Fibroblast of skin of back (primary cell): ENCODE data around the gene TCEA2.
"Not testable (repeated sequence)": the region's sequence is repeated elsewhere in the genome, so short reads cannot be mapped to it uniquely, and the experiment has no call there.

Experiments
- DNase-seq: peaks from one replicate; pipeline ENCODE4 v3.0.0-alpha.2; 2013

TCEA2 gene

DNA sequence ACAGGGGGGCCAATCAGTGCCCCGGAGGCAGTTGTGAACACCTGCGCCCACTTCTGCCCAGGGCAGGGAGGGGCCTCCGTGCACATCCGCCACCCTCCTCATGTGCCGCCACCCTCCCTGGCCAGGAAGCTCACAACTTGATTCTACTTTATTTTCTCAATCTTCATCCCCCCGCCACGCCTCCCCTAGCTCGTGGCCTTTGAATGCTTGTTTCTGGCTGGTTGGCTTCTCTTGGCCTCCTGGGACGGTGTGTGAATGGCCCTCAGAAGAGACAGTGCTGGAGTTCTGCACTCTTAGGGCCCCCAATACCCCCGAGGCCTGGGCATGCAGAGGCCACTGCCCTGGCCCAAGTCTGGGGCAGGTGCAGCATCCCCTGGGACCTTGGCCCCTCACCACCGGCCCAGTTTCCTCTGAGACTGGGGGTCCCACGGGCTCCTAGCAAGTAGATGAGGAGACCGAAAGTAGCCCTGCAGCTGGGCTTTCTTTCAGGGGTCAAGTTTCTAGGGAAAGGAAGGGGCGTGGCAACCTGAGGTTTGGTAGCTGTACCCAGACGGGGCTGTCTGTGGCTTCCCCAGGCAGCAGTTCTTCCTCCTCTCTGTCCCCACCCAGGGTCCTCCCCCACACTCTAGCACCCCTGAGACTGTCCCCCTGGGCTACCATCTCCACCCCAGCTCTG lies 15.0 kb downstream of the TCEA2 start:
- DNase-seq = no peak

DNA sequence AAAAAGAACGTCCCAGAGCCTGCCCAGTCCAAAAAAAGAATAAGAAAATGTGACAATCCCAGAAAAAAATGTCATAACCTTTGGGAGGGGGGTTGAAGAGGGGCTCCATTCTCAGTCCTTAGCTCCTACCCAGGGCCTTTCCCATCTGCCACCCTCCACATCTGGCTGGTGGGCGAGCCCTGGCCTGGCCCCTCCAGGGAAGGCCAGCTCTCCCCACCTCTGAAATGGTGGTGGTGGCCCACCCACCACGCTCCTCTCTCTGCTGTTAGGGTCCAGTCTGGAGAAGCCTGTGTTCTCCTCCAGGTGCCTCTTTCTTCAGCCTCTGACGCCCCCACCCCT lies 15.9 kb downstream of the TCEA2 start:
- DNase-seq = no peak

DNA sequence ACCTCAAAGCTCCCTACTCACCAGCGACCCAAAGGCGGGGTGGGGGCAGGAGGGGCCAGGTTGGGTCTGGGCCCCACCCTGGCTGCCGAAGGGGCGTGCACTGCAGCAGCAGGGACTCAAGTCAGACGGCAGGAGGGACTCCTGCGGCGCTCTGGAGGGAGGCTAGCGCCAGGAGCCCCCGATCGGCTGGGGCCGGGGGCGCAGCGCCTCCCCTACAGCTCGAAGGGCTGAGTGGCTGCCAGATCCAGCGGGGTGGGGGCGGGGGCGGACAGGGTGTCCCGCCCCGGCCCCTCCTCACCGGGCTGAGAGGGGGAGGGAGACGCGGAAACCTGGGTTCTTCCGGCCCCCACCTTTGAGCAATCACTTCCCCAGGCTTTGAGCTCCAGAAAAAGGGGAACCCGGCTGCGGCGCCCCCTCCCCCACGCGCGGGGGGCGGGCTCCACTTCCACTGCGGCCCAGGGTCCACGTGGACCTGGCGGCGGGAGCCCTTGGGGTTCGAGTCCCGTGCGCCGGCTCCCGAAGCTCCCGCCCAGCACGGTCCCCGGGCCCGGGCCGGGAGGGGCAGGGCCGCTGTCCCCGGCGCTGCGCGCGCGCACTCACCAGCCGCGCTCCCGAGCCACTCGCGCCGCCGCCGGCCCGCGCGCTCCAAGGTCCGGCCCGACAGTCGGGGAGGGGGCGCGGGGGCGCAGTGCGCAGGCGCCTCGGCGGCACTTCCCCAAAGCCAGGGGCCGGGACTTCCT lies 16.4 kb downstream of the TCEA2 start, which contains the start of gene RGS19:
Gene RGS19, minus strand, starts transcription at position 246 of the 740 bp plus-strand sequence. CDS start 2,632 bp downstream, outside the sequence.
- peak; percentile 76 for DNase-seq

DNA sequence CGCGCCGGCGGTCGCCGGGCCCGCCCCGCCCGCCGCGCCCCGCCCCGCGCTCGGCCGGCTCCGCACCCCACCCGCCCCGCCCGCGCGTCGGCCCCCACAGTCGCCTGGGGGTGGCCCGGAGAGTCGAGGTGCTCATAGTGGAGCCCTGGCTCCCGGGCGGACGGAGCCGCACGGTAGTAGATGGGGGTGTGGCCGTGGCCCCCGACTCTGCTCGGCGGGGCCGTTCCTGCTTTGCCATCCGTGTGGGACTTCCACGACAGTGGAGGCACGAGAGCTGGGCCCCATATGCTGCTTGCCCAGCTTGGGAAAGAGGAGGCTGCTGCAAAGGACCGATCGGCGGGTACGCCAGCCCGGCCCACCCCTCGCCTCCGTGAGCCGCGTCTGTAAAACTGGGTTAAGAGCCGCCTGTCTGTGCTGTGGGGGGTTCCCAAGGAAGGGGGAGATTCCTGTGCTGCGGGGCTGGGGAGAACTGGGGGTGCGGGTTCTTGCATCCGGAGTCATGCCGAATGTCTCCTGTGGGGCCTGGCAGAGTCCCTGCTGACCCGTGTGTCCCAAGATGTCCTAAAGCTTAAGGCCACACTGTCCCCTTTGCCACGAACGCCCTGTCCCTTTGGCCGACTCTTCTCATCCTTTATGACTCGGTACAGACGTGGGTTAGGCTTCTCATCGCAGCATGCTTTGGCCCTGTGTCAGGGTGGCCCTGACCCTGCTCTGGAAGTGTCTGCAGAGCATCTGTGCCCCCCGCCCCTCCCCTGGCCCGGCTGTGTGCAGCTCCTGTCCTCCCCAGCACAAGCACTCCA lies 17.2 kb downstream of the TCEA2 start, which contains the start of gene OPRL1:
Gene OPRL1, plus strand, starts transcription at position 70 of the 800 bp plus-strand sequence. CDS start 12,639 bp downstream, outside the sequence.
- no peak for DNase-seq

- no peak for DNase-seq
Observed at GRCh38 chr20:64080813-64081623, 18.0 kb downstream of the TCEA2 start.

DNA sequence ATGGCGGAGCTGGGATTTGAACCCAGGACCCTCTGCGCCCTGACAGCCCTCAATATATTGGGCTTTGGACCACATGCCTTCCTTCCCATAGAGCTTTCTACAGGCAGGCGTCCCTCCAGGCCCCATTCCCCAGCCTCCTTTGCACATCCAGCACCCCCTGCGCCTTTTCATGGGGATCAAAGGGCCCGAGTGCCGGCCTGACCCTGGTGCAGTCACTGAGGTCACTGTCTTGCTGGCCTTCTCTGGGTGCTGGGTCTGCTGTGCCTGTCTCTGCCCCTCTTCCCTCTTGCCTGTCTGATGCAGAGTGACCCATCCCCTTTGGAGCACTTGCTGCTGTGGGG lies 18.6 kb downstream of the TCEA2 start:
- no peak for DNase-seq

DNA sequence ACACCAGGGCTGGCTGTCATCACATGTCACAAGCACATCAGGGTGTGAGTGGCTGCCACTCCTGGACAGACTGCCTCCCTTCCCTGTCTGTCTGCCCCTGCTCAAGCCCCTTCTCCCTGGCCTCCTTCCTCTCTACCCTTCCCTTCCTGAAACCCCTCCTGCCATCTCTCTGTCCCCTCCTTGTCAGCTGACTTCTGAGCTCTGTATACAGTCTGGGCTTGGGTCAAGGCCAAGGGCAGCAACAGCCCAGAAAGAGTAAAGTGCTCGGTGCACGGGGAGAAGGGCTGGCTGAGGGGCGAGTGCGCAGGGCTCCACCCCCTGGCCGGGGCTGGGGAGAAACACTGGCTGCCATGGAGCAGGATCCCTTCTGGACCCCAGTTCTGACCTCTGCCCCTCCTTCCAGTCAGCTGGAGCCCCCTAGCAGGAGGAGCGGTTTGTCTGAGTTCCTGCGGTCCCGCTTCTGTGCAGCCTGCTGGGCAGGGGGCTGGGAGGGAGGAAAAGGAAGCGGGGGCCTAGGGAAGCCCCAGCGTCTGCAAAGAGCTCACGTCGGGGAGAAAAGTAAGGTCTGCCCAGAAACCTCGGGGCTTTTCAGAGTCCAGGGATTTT lies 19.2 kb downstream of the TCEA2 start:
- no peak for DNase-seq

GRCh38 chr20:64082820-64083377 lies 19.9 kb downstream of the TCEA2 start:
- DNase-seq = no peak

- DNase-seq = peak; percentile 73
Observed at GRCh38 chr20:64083378-64083803, 20.4 kb downstream of the TCEA2 start.

GRCh38 chr20:64083804-64084684 lies 21.0 kb downstream of the TCEA2 start, which contains the start of gene LKAAEAR1:
Gene LKAAEAR1 (minus strand): TSS chr20:64084398. CDS start chr20:64084219, 179 bp downstream.
- no peak for DNase-seq

- DNase-seq = no peak
Observed at GRCh38 chr20:64084685-64085152, 21.7 kb downstream of the TCEA2 start.

DNA sequence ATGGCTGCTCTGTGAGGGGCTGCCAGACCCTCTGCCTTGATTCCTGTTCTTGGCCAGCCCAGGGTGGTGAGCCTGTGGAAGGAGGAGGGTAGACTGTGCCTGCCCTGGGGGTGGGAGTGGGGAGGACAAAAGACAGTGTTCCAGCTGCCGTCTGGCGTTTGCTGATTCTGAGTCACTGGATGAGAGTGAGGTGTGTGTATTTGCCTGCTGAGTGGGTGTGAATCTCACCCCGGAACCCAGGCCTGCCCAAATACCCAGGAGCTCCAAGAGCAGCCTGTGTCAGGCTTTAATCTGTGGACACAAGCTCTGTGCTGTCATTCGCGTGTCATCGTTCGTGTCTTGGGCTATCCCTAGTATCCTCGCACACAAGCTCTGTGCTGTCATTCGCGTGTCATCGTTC lies 23.8 kb downstream of the TCEA2 start:
- no peak for DNase-seq

GRCh38 chr20:64087226-64087825 lies 24.3 kb downstream of the TCEA2 start:
- not testable (repeated sequence) for DNase-seq

GRCh38 chr20:64088586-64088985 lies 25.6 kb downstream of the TCEA2 start:
- not testable (repeated sequence) for DNase-seq

DNA sequence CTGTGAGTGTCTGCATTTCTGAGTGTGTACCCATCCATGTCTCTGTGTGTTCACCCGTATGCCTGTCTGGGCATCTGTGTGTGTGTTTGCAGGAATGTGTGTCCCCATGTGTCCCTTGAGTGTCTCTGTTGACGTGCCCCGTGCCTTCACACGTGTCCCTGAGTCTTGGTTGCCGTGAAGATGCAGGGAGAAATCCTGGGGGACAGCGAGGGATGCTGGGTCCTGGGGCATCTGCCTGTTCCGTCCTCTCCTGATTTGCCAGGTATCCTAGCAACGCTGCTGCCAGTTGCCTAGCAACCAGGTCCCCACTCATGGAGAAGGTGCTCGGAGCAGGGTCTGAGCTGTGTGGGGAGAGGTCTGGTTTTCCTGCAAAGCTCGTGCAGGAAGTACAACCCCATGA lies 27.2 kb downstream of the TCEA2 start:
- no peak for DNase-seq

DNA sequence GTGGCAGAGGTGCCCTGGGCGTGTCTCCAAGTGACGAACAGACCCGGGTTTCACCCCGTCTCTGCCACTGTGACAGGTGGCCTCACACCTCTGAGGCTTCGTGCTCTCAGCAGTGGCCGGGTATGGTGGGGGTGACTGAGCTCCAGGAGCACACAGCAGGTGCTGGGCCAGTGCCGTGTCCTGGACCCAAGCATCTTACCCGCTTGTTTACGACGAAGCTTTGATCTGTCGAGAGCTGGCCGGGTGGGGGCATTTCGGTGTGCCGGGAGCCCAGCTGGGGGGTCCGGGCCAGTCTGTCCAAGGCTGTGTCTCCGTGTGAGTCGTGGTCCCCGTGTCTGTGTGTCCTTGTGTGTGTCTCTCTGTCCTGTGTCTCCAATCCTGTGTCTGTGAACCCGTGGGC lies 28.3 kb downstream of the TCEA2 start:
- no peak for DNase-seq

DNA sequence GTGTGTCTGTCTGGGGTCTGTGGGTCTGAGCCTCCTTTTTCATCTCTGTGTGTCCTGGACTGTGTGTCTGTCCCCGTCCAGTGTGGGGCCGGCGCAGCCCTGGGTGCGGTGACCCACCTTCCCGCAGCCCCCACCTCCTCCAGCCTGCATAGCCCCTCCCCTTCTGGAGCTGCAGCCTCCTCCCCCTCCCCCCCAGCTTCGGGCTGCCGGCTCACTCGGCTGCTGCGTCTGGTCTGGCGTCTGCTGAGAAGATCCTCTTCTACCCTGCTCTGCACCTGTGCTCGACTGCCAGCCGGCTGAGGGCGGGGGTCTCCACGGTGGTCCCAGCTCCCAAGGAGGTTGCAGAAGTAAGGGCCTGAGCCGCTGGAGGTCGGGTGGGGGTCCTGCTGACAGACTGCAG lies 28.8 kb downstream of the TCEA2 start:
- DNase-seq = no peak

DNA sequence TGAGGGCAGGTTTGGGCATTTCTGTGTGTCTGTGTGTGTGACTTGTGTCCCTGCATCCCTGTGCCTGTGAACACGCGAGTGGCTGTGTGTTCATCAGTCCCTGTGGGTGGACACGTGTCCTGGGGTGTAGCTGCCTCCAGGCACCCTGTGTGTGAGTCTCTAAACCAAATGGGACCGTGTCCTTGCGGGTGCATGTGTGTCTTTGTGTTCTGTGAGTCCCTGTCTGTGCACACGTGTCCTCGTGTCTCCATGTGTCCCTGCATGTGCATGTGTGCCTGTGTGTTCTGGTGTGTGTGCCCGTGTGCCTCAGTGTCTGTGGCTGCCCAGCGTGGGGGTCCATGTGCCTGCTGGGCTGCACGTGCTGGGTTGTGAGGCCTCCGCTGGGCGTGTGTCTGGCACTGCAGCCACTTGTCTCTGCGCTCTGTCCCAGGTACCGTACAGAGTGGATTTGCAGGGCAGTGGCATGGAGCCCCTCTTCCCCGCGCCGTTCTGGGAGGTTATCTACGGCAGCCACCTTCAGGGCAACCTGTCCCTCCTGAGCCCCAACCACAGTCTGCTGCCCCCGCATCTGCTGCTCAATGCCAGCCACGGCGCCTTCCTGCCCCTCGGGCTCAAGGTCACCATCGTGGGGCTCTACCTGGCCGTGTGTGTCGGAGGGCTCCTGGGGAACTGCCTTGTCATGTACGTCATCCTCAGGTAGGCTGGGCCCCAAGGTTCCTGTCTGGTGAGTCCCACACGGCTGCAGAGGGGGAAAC lies 29.4 kb downstream of the TCEA2 start:
- no peak for DNase-seq

DNA sequence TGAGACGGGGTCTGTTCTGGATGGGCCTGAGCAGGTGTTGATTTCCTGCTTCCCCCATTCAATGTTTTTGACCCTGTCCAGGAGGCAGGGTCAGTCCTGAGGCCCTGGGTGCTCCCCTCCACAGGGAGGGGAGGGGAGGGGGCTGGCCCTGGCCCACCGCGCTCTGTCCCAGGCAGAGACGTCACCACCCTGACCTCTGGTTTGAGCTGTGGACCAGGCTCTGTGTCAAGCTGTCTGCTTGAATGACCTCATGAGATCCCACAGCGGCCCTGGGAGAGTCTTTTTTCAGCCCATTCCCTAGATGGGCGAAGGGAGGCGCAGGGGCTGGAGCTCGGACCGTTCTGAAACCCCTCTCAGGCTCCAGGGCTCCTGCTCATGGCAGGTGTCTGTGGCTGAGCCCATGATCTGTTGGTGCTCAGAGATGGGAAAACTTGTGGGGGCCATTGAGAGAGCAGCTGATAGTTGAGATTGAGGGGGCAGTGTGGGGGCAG lies 30.1 kb downstream of the TCEA2 start:
- no peak for DNase-seq
